Measurements from ENCODE around the gene NOVA1.

Gene NOVA1

DNA sequence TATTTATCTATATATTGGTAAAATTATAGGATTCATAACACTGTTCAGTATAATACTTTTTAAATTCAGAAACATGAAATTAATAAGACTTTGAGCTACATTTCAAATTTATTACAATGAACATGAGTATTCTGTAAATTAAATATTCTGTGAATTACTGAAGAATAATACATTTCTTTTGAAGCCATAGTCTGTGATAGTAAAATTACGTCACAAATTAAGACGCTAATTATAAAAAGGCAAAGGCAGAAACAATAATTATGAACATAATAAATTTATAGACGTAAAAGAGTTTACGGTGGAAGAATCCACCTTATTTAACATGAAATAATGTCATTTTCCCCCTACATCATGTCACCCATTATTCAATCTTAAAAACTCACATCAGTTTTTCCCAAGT lies 118.9 kb downstream of the NOVA1 start:
- DNase-seq (ENCODE audit: low read depth) = no peak
- no peak overlapping the region for H3K4me3 ChIP-seq (ENCODE audit: low read depth, low read length)

GRCh38 chr14:26466862-26467261 lies 131.0 kb downstream of the NOVA1 start:
- no peak overlapping the region for H3K4me3 ChIP-seq (ENCODE audit: low read depth, low read length)
- DNase-seq (ENCODE audit: low read depth) = no peak

- no peak overlapping the region for H3K4me3 ChIP-seq (ENCODE audit: low read depth, low read length)
- no peak for DNase-seq (ENCODE audit: low read depth)
These were observed 134.7 kb downstream of the NOVA1 start for GRCh38 chr14:26463136-26463535.

DNA sequence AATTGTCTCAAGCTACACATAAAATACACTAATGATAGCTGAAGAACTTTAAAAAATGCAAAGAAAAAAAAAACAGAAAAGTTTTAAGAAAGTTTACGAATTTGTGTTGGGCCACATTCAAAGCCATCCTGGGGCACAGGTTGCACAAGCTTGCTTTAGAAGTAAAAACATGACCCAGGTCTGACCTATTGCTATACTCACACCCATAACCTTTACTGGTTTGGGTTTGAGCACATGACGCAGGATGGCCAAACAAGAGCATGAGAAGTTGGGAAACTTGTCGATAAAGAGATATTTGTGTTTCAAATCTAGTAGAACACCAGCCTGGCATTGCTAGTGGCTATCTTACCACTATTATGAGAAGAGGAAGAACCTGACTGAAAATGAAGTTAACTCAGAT lies 143.7 kb downstream of the NOVA1 start:
- no peak overlapping the region for H3K4me3 ChIP-seq (ENCODE audit: low read depth, low read length)
- no peak for DNase-seq (ENCODE audit: low read depth)

- no peak overlapping the region for H3K4me3 ChIP-seq (ENCODE audit: low read depth, low read length)
- DNase-seq (ENCODE audit: low read depth) = no peak
These were observed 149.5 kb downstream of the NOVA1 start for GRCh38 chr14:26448181-26448855.

DNA sequence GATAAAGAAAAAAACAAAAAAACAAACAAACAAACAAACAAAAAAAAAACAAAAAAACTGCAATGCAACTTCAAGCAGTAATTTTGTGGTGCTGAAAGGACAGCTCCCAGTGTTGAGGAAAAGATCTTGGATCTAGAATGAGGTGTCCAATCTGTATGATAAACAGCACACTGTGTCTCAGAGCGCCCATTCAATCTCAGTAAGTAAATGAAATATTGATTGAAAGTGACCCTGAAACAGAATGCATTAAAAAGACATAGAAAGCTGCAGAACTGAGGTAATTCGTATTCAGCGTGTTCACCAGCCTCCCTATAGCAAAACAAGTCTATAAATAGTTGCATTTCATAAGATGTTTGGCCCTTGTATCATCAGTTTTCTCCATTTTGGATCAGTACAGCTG lies 153.0 kb downstream of the NOVA1 start:
- no peak for DNase-seq (ENCODE audit: low read depth)
- no peak overlapping the region for H3K4me3 ChIP-seq (ENCODE audit: low read depth, low read length)

DNA sequence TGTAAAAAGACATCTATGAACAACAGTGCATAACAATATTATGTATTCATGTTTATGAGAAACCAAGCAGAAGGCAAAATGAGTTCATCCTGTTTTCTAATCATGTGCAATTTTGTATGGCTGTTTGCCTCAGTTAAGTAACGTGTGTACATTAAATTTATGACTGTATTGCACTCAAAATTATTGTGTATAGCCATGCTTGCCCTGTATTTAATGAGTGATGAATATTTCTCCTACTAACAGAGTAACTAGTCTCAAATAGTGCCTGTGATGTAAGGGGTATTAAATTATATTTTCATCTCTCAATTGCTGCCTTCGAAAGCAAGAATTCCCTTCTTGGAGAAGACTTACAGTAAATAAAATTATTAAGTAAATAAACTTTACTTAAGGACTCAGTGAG lies 154.2 kb downstream of the NOVA1 start:
- H3K4me3 ChIP-seq (ENCODE audit: low read depth, low read length) = no peak overlapping the region
- DNase-seq (ENCODE audit: low read depth) = no peak

GRCh38 chr14:26429205-26429604 lies 168.6 kb downstream of the NOVA1 start:
- DNase-seq (ENCODE audit: low read depth) = no peak
- H3K4me3 ChIP-seq (ENCODE audit: low read depth, low read length) = no peak overlapping the region

DNA sequence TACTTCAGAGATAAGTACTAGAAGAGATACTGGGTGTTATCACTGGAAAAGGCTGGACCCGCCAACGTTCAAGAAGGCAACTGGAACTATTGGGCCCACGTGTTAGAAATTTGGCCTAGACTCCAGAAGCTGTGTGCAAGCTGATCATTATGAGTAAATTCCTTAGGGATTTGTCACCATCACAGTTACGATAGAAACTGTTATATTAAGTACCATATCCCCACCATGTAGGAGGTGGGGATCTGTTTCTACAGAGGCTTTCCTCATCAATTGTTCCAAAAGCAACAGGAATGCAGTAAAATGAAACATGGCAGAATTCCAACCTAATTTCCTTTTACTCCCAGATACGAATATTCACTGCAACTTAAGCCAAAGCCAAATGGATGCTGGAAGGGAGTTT lies 170.7 kb downstream of the NOVA1 start:
- no peak overlapping the region for H3K4me3 ChIP-seq (ENCODE audit: low read depth, low read length)
- DNase-seq (ENCODE audit: low read depth) = peak; percentile 47

DNA sequence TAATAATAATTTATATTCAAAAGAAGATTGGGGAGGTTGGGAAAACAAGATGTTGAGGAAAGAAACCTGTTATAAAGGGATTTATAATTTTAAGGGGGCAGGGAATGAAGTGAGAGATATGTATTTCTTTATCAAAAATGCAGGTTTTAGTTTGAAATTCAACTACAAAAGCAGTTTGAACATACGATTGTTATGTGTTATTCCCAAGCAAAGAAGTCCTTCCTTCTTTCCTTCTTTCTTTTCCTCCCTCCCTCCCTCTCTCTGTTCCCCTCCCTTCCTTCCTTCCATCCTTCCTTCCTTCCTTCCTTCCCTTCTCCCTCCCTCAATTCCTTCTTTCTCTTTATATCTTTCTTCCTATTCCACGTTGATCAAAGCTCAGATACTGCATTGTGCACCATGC lies 173.3 kb downstream of the NOVA1 start:
- no peak for DNase-seq (ENCODE audit: low read depth)
- no peak overlapping the region for H3K4me3 ChIP-seq (ENCODE audit: low read depth, low read length)

GRCh38 chr14:26415618-26416123 lies 182.2 kb downstream of the NOVA1 start:
- DNase-seq (ENCODE audit: low read depth) = peak; percentile 28
- H3K4me3 ChIP-seq (ENCODE audit: low read depth, low read length) = no peak overlapping the region

- H3K4me3 ChIP-seq (ENCODE audit: low read depth, low read length) = no peak overlapping the region
- no peak for DNase-seq (ENCODE audit: low read depth)
These were observed 182.9 kb downstream of the NOVA1 start for GRCh38 chr14:26414926-26415325.

DNA sequence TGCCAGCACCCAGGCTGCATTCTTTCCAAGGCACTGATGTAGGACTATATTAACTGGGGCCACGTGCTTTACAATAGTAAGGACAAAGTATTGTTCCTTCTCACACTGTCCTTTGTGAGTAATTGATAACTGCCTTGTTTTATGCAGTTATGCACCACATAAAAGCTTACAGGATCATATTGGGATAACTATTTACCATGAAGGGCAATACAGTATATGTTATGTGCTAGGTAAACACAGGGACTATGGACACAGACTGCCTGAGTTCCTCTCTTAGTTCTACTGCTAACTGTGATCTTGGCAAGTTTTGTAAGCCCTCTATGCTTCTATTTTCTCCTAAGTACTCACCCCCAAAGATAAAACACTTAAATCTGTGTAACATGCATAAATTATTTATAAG lies 183.7 kb downstream of the NOVA1 start:
- DNase-seq (ENCODE audit: low read depth) = no peak
- H3K4me3 ChIP-seq (ENCODE audit: low read depth, low read length) = no peak overlapping the region

GRCh38 chr14:26412421-26412820 lies 185.4 kb downstream of the NOVA1 start:
- H3K4me3 ChIP-seq (ENCODE audit: low read depth, low read length) = no peak overlapping the region
- DNase-seq (ENCODE audit: low read depth) = no peak

GRCh38 chr14:26410189-26410685 lies 187.6 kb downstream of the NOVA1 start:
- H3K4me3 ChIP-seq (ENCODE audit: low read depth, low read length) = no peak overlapping the region
- DNase-seq (ENCODE audit: low read depth) = no peak

- no peak overlapping the region for H3K4me3 ChIP-seq (ENCODE audit: low read depth, low read length)
- DNase-seq (ENCODE audit: low read depth) = no peak
These were observed 192.9 kb downstream of the NOVA1 start for GRCh38 chr14:26404927-26405326.

GRCh38 chr14:26403760-26404159 lies 194.1 kb downstream of the NOVA1 start:
- no peak overlapping the region for H3K4me3 ChIP-seq (ENCODE audit: low read depth, low read length)
- no peak for DNase-seq (ENCODE audit: low read depth)

DNA sequence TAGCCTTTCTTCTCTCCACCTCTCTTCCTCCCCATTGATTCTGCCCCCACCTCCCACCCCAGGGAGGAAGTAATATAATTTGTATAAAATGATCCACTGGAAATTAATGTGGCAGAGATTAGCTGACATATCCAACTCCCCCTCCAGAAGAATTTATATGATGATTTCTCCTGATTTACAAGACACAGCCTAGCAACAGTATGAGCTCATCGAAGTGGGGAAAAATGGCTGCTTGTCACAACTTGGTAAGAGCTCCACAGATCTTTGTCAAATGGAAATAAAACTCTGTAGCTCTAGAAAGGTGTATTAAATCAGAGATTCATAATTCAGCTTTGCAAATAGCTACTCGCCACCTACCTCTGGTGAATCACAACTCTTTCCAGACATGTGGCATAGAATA lies 195.7 kb downstream of the NOVA1 start:
- H3K4me3 ChIP-seq (ENCODE audit: low read depth, low read length) = no peak overlapping the region
- no peak for DNase-seq (ENCODE audit: low read depth)

DNA sequence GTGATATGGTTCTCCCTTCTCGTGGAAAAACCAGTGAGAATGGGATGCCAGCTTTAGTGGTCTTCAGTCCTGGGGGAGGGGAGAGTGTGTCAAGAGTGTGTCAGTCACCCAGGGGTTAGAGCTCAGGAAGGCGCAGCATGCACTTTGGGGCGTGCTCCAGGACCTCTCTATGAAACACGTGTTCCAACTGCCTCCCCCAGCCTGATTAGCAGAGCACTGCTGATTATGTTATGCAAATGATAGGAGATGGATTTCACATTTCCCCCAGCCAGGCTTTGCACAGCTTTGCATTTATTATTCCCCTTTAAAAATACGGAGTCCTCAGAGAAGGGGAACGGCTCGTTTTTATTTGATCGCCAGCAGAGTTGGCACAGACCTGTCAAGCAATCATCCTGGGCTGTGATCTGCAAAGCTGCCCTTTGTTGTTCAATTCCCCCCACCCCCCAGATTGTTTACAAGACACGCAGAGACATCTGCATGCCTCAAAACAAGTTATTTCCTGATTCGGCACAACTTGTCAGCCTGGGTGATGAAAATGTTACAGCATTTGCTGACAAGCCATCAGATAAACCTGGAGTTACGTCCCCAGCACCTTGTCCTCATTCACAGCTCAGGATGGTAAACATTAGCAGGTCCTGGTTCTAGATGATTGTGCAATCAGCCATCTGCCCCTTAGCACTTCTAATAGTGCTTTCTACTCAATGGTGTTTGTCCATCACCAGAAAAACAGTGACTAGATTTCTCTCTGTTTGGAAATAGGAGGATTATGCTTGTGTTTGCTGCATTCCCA lies 196.5 kb downstream of the NOVA1 start:
- H3K4me3 ChIP-seq (ENCODE audit: low read depth, low read length) = no peak overlapping the region
- no peak for DNase-seq (ENCODE audit: low read depth)

- DNase-seq (ENCODE audit: low read depth) = no peak
- no peak overlapping the region for H3K4me3 ChIP-seq (ENCODE audit: low read depth, low read length)
These were observed 197.5 kb downstream of the NOVA1 start for GRCh38 chr14:26400373-26400772.

DNA sequence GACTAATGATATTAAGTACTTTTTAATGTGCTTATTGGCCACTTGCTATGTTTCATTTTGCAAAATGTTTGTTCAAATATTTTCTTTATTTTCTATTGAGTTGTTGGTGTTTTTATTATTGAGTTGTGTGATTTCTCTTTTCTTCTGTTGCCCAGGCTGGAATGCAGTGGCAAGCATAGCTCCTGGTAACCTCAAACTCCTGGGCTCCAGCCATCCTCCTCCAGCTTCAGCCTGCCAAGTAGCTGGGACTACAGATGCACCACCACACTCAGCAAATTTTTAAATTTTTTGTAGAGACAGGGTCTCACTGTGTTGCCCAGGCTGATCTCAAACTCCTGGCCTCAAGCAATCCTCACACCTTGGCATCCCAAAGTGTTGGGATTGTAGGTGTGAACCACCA lies 199.2 kb downstream of the NOVA1 start:
- DNase-seq (ENCODE audit: low read depth) = no peak
- no peak overlapping the region for H3K4me3 ChIP-seq (ENCODE audit: low read depth, low read length)
